ENCODE data around the gene FAM124A.

The FAM124A gene

GRCh38 chr13:51311957-51312520, 89.8 kb downstream of the FAM124A start:
- no peak for DNase-seq (ENCODE audit: low read depth)

GRCh38 chr13:51313619-51314018, 91.4 kb downstream of the FAM124A start:
- DNase-seq (ENCODE audit: low read depth) = no peak

GRCh38 chr13:51317262-51317661, 95.1 kb downstream of the FAM124A start:
- no peak for DNase-seq (ENCODE audit: low read depth)

- no peak for DNase-seq (ENCODE audit: low read depth)
These were observed 95.8 kb downstream of the FAM124A start for GRCh38 chr13:51318015-51318414.

GRCh38 chr13:51318876-51319275, 96.7 kb downstream of the FAM124A start:
- DNase-seq (ENCODE audit: low read depth) = no peak

GRCh38 chr13:51321836-51322235, 99.6 kb downstream of the FAM124A start:
- no peak for DNase-seq (ENCODE audit: low read depth)

- DNase-seq (ENCODE audit: low read depth) = no peak
These were observed 100.6 kb downstream of the FAM124A start for GRCh38 chr13:51322826-51323225.

- DNase-seq (ENCODE audit: low read depth) = no peak
These were observed 101.8 kb downstream of the FAM124A start for GRCh38 chr13:51323824-51324511.

GRCh38 chr13:51324714-51325420, 102.7 kb downstream of the FAM124A start:
- no peak for DNase-seq (ENCODE audit: low read depth)

GRCh38 chr13:51325837-51326236, 103.6 kb downstream of the FAM124A start:
- no peak for DNase-seq (ENCODE audit: low read depth)

- DNase-seq (ENCODE audit: low read depth) = no peak
These were observed 104.6 kb downstream of the FAM124A start for GRCh38 chr13:51326777-51327176.

- DNase-seq (ENCODE audit: low read depth) = no peak
These were observed 105.8 kb downstream of the FAM124A start for GRCh38 chr13:51327961-51328360.

- no peak for DNase-seq (ENCODE audit: low read depth)
These were observed 106.3 kb downstream of the FAM124A start for GRCh38 chr13:51328488-51328887.

GRCh38 chr13:51329606-51330005, 107.4 kb downstream of the FAM124A start:
- DNase-seq (ENCODE audit: low read depth) = no peak

GRCh38 chr13:51330791-51331190, 108.6 kb downstream of the FAM124A start:
- DNase-seq (ENCODE audit: low read depth) = no peak

- DNase-seq (ENCODE audit: low read depth) = no peak
These were observed 109.2 kb downstream of the FAM124A start for GRCh38 chr13:51331354-51331861.

- DNase-seq (ENCODE audit: low read depth) = no peak
These were observed 110.6 kb downstream of the FAM124A start for GRCh38 chr13:51332566-51333361.

GRCh38 chr13:51333421-51333820, 111.2 kb downstream of the FAM124A start:
- DNase-seq (ENCODE audit: low read depth) = no peak

GRCh38 chr13:51333826-51334225, 111.6 kb downstream of the FAM124A start:
- DNase-seq (ENCODE audit: low read depth) = no peak
